T-helper 1 cell treated with Interleukin-12 subunit alpha and Interleukin-12 subunit beta and Interleukin-4 antibody, amounts not matched to agents 30 ng/mL and 1 ng/mL, for 36 hours (primary cell): ENCODE data around the gene PDZD2. TPM values are rescaled to one million over a fixed set of nuclear protein-coding genes. Genes with fewer than 3 reads are reported as not detected.

Experiments
- intact Hi-C: fragments of 100-400 bp; cut with micrococcal nuclease; formaldehyde crosslinking; loops from one replicate; pipeline ENCODE4 v1.15.1; 2024
- total RNA-seq: library from RNA; stranded (reverse); gene quantifications from 2 replicates; pipeline ENCODE4 v1.2.3, GENCODE V29; 2022

Gene PDZD2
- total RNA-seq, 1 donor from 2014 or later, result not detected

DNA sequence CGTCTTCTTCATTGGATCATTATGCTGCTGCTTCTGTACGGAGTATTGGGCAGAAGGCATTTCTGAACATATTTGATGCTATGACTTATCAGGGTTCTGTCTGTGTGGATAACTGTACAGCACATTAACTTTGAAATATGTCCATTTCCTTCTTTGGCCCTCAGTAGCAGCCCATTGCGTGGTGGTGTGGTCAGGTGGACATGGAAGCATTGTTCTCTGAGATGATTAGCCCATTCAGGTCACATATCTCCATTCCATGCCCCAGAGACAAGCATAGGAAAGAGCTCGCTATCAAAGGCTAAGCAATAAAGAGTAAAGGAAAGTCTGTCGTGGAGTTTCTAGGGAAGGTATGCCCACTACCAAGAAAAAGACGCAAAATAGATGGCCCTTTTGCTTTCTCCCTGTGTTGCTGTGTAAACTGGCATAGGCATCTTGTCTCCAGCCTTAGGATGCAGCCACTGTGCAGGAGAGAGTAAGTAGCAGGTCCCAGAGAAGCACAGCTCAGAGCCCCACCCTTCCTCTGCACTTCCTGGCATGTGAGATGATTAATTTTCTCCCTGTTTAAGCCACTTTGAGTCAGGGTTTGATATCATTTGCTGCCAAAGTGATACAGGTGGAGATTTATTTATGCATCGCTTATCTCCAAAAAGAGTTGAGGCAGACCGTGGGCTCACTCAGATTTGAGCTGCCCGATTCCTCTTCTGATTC is 221.9 kb downstream of the PDZD2 start:
- intact Hi-C loops, result no loop called here

DNA sequence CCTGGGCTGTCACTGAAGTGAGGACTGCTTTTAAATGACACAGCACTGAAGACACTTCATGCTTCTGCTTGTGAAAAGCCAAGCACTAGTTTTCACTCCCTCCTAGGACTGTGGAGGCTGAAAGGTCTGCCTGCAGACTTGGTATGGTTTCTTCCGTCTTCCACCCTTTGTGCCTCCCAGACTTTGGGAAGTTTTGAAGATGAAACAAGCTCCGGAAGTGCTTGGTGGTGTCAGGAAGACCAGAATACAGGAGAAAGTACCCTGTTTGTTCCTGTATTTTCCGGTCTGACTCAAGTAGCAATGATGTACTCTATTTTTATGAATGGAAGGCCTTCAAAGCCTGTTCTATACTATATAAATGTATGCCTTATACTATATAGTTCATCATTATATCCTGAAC is 222.7 kb downstream of the PDZD2 start:
- intact Hi-C loops, result no loop called here

DNA sequence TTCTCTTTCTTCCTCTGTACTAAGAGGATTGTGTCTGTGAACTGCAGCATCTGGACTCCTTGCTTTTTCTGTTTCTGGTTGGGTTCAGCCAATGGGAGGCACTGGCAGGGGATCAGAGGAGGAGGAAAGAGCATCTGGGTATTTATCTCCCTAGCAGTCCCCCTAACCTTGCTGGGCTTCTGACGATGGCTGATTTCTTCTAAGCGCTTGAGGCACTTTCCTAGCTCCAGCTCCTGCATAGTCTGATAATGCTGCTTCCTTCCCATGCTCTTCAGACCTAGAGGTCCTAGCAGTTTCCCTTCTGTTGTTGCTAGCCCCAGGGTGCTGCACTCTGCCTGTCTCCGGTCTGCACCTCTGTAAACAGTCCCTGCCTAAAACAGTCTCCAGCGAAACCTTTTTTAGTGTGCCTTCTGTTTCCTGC is 225.1 kb downstream of the PDZD2 start:
- intact Hi-C loops, result no loop called here

DNA sequence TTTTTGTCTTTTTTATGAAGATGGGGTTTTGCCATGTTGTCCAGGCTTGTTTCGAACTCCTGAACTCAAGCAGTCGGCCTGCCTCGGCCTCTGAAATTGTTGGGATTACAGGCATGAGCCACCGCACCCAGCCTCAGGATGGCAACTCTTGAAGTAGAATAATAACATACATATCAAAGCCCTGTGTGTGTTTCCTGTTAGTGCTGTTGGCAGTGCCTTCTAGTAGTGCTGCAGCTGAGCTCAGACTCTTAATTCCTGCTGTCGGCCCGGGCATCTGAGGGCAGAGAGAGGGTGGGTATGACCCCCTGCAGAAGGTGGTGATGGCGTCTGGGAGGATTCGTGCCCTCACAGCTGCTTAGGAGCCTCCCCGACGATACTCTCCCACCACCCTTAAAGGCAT is 227.2 kb downstream of the PDZD2 start:
- intact Hi-C loops, result no loop called here

DNA sequence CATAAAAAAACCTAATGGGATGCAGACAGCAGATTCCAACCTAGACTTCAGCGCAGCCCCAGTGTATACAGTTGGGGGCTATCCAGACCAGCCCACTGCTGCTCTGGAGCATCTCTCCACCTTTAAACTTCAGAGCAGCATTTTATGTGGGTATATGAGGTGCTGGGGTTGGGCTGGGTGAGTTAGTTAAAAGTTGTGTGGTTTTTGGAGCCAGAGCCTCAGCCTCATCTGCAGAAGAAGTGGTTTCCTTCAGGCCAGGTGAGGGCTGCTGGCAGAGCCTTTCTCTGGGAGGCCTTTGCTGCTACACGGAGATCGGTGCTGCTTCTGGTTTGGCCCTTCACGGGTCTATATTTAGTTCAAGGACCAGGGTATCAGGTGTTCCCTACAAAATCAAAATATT is 228.3 kb downstream of the PDZD2 start:
- intact Hi-C loops, result no loop called here

DNA sequence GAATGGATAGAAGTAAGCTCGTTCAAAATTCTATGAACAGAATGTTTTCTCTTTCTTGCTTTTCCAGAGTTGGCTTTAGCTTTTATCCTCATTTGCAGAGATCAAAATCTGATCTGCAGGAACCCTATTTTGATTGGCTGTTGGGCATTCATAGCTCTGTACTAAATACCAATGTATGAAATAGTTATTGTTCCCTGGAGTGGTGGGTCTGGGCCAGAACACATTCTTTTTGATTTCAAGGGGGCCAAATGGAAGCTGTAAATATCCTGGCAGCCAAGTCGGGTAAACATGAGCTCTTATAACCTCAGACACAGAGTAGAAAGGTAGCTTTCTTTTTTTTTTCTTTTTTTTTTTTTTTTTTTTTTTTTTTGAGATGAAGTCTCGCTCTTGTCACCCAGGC is 241.5 kb downstream of the PDZD2 start:
- intact Hi-C loops, result no loop called here

DNA sequence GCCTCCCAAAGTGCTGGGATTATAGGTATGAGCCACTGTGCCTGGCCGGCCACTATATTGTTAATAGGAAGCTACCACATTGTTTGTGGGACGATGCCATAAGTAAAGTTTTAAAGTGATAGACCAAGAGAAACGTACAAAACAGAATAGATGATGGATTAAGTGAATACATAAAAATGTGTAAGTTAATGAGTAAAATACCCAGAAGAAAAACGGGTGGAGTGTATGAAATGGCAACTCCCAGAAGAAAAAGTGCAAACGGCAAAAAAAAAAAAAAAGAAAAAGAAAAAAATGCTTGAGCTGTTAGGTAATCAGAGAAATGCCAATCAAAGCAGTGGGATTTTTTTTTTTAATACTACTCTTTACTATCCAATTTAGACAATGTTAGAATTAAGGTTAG is 246.0 kb downstream of the PDZD2 start:
- intact Hi-C loops, result no loop called here

DNA sequence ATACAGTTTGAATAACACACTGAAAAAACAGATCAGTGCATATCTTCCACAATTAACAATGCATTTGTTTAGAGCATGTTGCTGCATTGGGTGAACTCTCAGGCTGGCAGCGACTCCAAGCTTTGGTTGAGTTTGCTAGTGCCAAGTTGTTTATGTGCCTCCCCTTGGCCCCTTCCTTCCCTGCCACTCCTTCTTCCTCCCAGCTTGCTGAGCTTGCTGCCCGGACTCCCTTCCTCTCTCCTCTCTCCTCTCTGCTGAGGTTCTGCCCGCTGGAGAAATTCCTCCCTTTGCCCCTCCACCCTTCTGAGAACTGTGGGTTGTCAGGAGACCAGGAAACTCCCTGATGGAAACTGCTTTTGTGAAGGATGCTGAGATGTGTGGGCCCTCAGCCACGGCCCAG is 247.3 kb downstream of the PDZD2 start:
- intact Hi-C loops, result no loop called here

DNA sequence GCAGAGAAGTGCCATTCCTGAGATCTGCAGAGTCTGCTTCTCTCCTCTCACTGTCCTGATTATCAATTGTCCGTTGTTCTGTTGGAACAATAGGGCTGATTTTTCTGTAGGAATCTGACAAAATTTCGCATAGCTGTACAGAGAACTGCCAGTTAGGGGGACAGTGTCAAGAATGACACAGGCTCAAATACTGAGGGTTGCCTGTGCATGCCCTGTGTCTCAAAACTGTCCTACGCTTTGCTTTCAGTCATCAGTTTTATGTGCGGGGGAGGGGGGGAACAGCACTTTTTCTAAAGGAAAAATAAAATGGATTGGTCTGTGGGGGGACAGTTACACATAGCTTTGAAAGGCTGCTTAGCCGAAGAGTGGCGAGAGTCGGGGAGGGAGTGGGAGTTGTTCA is 248.6 kb downstream of the PDZD2 start:
- intact Hi-C loops, result no loop called here

DNA sequence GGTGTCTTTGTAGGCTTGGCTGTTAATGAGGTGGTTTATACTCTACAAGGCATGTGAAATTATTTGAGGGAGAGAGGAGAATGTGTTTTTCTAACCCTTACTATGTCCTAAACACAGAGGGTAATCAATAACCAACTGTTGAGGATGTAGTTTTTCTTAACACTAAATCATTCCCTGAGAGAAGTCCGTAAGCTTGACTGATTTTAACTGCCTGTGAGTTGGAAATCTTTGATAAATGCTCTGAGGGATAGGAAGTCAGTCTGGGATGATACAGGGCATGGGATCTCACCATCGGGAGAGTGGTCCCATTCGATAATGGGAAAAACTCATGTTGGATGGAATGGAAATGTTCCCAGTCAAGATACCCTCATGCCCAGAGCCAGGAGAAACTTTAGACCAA is 249.6 kb downstream of the PDZD2 start:
- intact Hi-C loops, result no loop called here

DNA sequence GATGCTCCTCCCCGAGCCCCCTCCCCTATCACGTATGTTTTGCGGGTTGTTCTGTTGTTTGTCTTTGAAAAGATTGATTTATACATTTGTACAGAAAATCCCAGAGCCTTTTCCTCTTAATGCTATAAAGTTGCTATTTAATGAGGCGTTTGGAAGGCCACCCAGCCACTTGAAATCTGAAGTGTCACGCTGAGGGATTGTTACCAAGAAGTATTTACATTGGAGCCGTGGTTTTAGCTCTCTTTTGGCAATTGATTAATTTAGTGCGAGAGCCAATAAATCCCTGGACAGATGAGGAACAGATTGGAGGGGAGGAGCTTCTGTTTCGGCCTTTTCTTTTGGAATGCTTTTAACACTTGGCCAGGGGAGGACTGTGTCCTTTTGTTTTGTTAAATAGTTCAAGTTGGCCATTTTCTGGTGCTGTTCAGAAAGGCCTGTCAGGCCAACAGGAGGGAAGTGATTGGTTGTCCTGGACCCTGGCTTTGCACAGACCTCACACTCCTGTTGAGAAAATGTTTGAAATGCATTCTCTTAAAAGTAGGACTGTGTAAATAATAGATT is 250.2 kb downstream of the PDZD2 start:
- intact Hi-C loops, result no loop called here

DNA sequence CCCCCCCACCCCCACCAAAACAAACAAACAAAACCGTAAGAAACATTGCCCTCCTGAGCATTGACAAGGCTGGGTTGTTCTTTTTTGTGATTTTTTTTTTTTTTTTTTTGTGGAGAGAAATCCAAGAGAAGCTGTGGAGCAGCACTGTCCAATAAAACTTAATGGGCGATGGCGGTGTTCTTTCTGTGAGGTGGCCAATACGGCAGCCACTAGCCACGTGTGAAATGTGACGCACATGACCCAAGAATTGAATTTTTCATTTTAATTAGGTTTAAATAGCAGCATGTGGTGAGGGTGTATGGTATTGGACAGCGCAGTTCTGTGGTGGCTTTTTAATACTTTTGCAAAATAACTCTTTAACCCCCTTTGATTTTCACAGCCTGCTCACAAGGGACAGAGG is 251.1 kb downstream of the PDZD2 start:
- intact Hi-C loops, result no loop called here

DNA sequence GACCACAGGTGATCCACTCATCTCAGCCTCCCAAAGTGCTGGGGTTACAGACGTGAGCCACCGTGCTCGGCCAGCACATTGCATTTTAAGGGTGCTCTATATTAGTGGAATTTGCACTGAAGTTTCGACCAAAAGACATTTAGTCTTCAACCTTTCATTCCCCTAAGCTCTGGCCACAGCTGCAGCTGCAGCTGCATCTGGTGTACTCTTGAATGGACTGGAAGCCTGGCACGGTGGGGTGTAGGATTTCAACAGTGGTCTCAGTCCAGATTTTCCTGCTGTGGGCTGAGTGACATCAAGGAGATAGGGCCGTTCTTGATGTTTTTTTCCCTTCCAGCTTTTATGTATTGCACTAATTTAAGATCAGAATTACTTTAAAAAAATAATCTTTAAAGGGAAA is 255.2 kb downstream of the PDZD2 start:
- intact Hi-C loops, result no loop called here

DNA sequence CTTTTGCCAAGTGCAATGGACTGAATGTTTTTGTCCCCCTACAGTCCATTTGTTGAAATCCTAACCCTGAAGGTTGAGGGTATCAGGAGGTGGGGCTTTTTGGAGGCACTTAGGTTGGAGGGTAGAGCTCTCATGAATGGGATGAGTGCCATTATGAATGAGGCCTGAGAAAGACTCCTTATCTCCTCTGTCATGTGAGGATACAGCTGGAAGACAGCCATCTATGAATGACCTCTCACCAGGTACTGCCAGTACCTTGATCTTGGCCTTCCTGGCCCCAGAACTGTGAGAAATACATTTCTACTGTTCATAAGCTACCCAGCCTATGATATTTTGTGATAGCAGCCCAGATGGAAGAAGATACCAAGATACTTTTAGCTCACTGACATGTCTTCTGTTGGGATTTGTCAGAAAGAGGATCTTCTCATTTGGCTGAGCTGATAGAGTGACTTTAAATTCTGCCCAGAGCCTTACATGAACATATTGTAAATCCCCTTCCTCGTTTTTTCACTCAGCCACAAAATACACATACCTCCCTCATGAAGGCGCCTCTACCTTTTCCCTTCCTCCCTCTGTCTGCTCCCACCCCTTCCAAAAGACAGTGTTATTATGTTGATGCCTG is 256.4 kb downstream of the PDZD2 start:
- intact Hi-C loops, result no loop called here

DNA sequence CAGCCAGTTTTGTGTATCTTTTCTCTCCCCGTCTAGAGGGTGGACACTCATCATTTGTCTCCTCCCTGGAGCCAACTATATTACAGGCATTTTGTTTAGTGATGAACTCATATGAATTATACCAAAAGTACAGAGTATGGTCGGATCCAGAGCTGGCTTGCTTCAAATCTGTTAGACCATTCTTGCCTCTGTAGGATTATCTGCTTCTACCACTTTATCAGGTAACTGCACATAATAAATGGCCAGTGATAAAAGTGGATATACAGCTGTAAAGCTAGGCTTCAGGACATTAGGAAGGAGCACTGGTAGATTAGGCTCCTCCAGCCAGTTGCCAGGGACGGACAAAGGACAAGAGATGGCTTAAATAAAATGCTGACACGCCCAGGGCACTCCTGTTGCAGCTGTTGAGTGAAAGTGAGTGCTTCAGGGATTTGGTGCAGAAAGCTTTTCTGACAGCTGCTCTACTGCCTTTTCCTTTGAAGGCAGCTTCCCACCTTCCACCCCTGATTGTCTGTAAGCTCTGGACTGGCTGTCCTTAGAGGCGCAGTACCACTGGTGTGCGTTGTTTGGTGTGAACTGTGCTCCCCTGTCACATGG is 259.2 kb downstream of the PDZD2 start:
- intact Hi-C loops, result no loop called here

DNA sequence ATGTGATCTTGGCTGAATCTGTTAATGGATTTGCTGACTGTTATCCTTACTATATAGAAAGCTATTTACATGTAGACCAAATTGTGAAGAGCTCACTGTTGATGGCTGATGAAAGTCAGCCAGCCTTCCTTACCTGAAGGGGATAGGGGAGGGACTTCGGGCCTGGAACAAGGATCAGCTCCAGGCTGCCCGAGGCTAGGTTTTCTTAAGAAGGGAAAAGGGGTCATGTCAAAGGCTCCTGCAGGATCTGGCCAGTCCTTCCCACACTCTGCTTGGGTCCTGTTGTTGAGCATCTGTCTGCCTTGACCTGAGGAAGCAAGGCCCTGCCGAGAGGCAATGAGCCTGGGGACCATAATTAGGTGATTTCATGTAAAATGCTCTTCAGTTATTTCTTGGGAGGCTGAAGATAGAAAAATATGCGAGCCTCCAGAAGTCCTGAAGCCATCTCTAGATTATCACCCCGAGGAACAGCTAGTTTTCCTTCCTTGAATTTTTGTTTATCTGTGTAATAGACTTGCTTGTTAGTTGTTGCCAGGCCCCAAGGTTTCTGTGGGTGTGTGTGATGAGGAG is 261.4 kb downstream of the PDZD2 start:
- intact Hi-C loops, result no loop called here

DNA sequence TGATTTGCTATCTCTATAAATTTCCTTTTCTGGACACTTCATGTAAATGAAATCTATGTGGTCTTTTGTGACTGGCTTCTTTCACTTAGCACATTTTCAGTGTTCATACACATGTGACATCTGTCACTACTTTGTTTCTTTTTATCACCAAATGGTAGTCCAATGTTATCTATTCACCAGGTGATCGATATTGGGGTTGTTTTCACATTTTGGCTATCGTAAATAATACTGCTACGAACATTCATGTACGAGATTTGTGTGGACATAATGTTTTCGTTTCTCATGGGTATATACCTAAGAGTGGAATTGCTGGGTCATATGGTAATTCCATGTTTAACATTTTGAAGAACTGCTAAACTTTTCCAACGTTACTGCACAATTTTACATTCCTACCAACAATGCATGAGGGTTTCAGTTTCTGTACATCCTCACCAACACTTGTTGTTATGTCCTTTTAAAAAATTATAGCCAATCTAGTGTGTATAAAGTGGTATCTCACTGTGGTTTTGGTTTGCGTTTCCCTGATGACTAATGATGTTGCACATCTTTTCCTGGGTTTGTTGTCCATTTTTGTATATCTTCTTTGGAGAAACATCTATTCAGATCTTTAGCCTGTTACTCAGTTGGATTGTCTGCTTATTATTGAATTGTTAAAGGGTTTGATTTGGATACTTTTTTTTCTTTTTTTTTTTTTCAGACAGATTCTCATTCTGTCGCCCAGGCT is 263.0 kb downstream of the PDZD2 start:
- intact Hi-C loops, result no loop called here

DNA sequence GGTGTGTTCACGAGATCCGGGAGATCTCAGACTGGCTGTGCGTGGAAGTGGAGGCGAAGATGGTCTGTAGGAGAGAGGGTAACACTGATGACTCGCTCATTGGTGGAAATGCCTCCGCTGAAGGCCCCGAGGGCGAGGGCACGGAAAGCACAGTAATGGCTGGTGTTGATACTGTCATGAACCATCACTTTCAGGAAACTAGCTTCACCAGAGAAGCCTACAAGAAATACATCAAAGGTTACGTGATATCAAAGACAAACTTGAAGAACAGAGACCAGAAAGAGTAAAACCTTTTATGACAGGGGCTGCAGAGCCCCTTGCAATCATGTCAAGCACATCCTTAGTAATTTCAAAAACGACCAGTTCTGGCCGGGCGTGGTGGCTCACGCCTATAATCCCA is 269.5 kb downstream of the PDZD2 start:
- intact Hi-C loops, result no loop called here

DNA sequence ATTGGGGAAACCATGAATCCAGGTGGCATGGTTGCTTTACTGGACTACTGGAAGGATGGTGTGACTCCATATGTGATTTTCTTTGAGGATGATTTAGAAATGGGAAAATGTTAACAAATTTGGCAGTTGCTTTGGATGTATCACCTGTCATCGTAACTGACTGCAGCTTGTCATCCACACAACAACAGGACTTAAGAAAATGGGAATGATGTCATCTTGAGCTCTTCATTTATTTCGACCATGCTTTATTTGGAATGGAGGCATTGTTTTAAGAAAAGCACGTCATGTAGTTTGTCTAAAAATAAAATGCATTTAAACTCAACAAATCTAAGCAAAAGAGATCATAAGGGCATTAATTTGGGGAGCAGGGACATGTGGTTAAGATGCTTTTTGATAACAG is 270.1 kb downstream of the PDZD2 start:
- intact Hi-C loops, result no loop called here

DNA sequence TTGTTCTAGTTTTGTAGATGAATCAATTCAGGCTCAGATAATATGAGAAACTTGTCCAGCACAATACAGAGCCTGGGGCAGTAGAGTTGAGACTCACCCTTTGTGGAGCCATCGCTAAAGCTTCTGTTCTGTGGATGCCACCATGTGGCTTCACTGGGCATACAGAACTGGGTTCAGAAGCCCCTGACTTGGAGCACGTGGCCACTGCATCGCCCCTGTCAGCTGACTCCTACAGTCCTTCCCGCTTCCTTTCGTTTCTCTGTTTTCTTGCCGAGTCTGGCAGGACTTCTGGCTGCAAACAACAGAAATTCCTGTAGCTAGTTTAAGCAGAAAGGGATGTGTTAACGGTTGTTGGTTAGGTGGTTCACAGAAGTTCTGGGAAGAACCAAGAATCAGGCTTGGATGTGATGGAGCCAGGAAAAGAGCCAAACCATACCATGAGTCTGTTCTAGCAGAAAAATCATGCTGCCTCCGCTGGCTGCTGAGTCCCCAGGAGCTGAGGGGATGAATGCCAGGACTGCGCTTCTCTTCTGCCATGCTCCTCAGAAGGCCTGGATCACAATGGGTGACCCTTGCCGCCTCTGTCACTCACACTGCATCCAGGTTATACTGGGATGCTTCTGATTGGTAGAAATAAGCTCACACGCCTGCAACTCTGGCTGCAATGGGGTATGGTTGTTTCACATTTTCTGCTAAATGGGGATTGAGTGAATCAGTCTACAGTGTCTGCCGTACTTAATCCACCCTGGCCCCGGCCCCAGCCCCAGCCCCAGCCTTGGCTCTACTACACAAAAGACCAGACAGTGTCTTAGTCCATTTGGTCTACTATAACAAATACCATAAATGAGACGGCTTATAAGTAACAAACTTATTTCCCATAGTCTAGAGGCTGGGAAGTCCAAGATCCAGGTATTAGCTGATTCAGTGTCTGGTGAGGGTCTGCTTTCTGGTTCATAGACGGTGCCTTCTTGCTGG is 272.6 kb downstream of the PDZD2 start:
- intact Hi-C loops, result no loop called here
